K562 (cell line): ENCODE results near the gene LAMP1. TPM values are rescaled to one million over a fixed set of nuclear protein-coding genes. Genes with fewer than 3 reads are reported as not detected.

Experiments
- ATAC-seq: fragments of 200-7000 bp; cut with Tn5 transposase; 3 replicates; pipeline ENCODE4 v1.9.1; 2020; ENCODE audit warnings: moderate library complexity
- BruUV-seq: library from RNA; stranded (reverse); fragments of 400-500 nt; replicated peaks from 2 replicates; lab custom pipeline; 2021; lab: Mats Ljungman, UMichigan
- CTCF ChIA-PET: fragments of 300-600 bp; formaldehyde crosslinking; extraction: SDS; loops from one replicate; lab custom pipeline; 2021; ENCODE audit warnings: low intra/inter-chr PET ratio; lab: Yijun Ruan, JAX
- POLR2A ChIA-PET: fragments of 300-600, 350-650 bp; sonication (Branson Sonifier 250); formaldehyde crosslinking; extraction: SDS; loops from one replicate; lab custom pipeline; 2021; ENCODE audit warnings: antibody characterized with exemption, inconsistent platforms; lab: Yijun Ruan, JAX
- DNase-seq, 4 experiments: peaks; one replicate each; pipeline versions ENCODE4 v3.0.0 to v3.0.0-alpha.2; 2011 to 2018; ENCODE audit warnings: low spot score in 3 of 4, mixed read lengths in 3 of 4; ENCODE audit errors: extremely low read depth in 1 of 4
- FAIRE-seq: peaks from 2 replicates; lab custom pipeline; 2011; peaks lifted over from hg19 to GRCh38; lab: Jason Lieb, UNC
- H2AFZ ChIP-seq: 2 replicates; pipeline ENCODE4 v1.6.0; 2011; ENCODE audit warnings: low read depth, low read length, control low read depth, inconsistent platforms
- H3K27ac ChIP-seq: fragments of 200-600 bp; 3 replicates; pipeline ENCODE4 v1.8.0; 2011; ENCODE audit warnings: low read depth, mild to moderate bottlenecking, control low read depth, inconsistent platforms, low read length, moderate library complexity, mixed read lengths; ENCODE audit errors: extremely low read depth
- H3K27me3 ChIP-seq, 2 experiments: fragments of 300-600 bp in 1 of 2; 2 replicates in 1 of 2; 3 replicates in 1 of 2; pipeline versions ENCODE4 v1.6.0 to v1.8.0; 2011; ENCODE audit warnings: inconsistent platforms in 2 of 2, low read length in 2 of 2, mild to moderate bottlenecking in 1 of 2, mixed read lengths in 1 of 2, moderate library complexity in 1 of 2; ENCODE audit not compliant: control insufficient read depth in 2 of 2, insufficient read depth in 2 of 2
- H3K36me3 ChIP-seq: fragments of 300-600 bp; 3 replicates; pipeline ENCODE4 v1.8.0; 2011; ENCODE audit warnings: mild to moderate bottlenecking, low read length, inconsistent platforms; ENCODE audit not compliant: control insufficient read depth, insufficient read depth
- H3K4me1 ChIP-seq, 2 experiments: fragments of 200-600 bp in 1 of 2; replicated peaks in 1 of 2; 2 replicates in 1 of 2; 3 replicates in 1 of 2; pipeline versions ENCODE4 v1.5.1 to v1.8.0; 2011; ENCODE audit warnings: inconsistent platforms in 2 of 2, low read length in 2 of 2, mild to moderate bottlenecking in 1 of 2, mixed read lengths in 1 of 2, moderate library complexity in 1 of 2; ENCODE audit not compliant: control insufficient read depth in 2 of 2, insufficient read depth in 2 of 2
- H3K4me2 ChIP-seq: 2 replicates; pipeline ENCODE4 v1.6.1; 2011; ENCODE audit warnings: low read length, control low read depth, inconsistent platforms, mixed read lengths; ENCODE audit not compliant: insufficient read depth
- H3K4me3 ChIP-seq: fragments of 200-600 bp; sonication (generic), shearing (Covaris generic); 2 replicates; pipeline ENCODE4 v1.5.1; 2016; ENCODE audit warnings: control low read depth, inconsistent platforms
- H3K79me2 ChIP-seq: fragments of 200-600 bp; 3 replicates; pipeline ENCODE4 v1.8.0; 2011; ENCODE audit warnings: low read length, inconsistent platforms; ENCODE audit not compliant: control insufficient read depth, insufficient read depth
- H3K9ac ChIP-seq, 2 experiments: 2 replicates each; pipeline versions ENCODE4 v1.6.0 to v1.6.1; 2011; ENCODE audit warnings: low read depth in 2 of 2, low read length in 2 of 2, control low read depth in 1 of 2, inconsistent platforms in 1 of 2, mild to moderate bottlenecking in 1 of 2, mixed read lengths in 1 of 2; ENCODE audit not compliant: insufficient read depth in 1 of 2
- H3K9me1 ChIP-seq: one replicate; pipeline ENCODE4 v1.6.0; 2011; ENCODE audit warnings: inconsistent platforms, mild to moderate bottlenecking, low read length, moderate library complexity; ENCODE audit not compliant: control insufficient read depth, insufficient read depth
- H3K9me3 ChIP-seq: replicated peaks from 2 replicates; pipeline ENCODE4 v1.5.1; 2011; ENCODE audit warnings: low read depth, low read length, inconsistent platforms; ENCODE audit not compliant: control insufficient read depth, insufficient read depth
- H4K20me1 ChIP-seq: replicated peaks from 2 replicates; pipeline ENCODE4 v1.6.1; 2011; ENCODE audit warnings: low read length, inconsistent platforms, mixed read lengths; ENCODE audit not compliant: control insufficient read depth, insufficient read depth
- MAFF ChIP-seq: IDR thresholded peaks from 2 replicates; pipeline ENCODE4 v1.6.1; 2012; ENCODE audit warnings: low read length, improper control_type of control experiment
- NFE2 ChIP-seq: IDR thresholded peaks from 2 replicates; pipeline ENCODE4 v1.6.1; 2014; ENCODE audit warnings: antibody characterized with exemption, low read depth
- NR4A1 ChIP-seq, 2 experiments: fragments of 250-450 bp in 1 of 2; fragments of 450-650 bp in 1 of 2; sonication (Bioruptor Pico) in 1 of 2; IDR thresholded peaks; 2 replicates each; pipeline versions ENCODE4 v1.4.0 to v1.6.1; 2016 to 2020; ENCODE audit warnings: mild to moderate bottlenecking in 2 of 2, missing compliant biosample characterization in 1 of 2, missing genetic modification characterization in 1 of 2, moderate library complexity in 1 of 2
- RBM34 ChIP-seq: fragments of 200-400 bp; formaldehyde crosslinking; IDR thresholded peaks from 2 replicates; pipeline ENCODE4 v1.6.1; 2018; ENCODE audit warnings: low read length, borderline replicate concordance; ENCODE audit not compliant: insufficient read depth
- SMARCC2 ChIP-seq: fragments of 450-650 bp; IDR thresholded peaks from 2 replicates; pipeline ENCODE4 v1.6.1; 2017; ENCODE audit warnings: antibody characterized with exemption, moderate library complexity, mild to moderate bottlenecking, low read depth
- SMC3 ChIP-seq: conservative IDR thresholded peaks from 2 replicates; pipeline ENCODE4 v1.6.1; 2011; ENCODE audit warnings: low read depth, low read length, improper control_type of control experiment; ENCODE audit not compliant: insufficient read depth
- XRCC4 ChIP-seq: IDR thresholded peaks from one replicate; pipeline ENCODE4 v1.6.1; 2011; ENCODE audit not compliant: insufficient read depth, insufficient read length; ENCODE audit errors: extremely low read depth
- ZNF551 ChIP-seq: fragments of 250-450 bp; sonication (Bioruptor Pico); IDR thresholded peaks from 2 replicates; pipeline ENCODE4 v1.5.0; 2021; ENCODE audit warnings: mild to moderate bottlenecking, moderate library complexity
- whole genome bisulfite sequencing: fragments of 100-300 bp; shearing (Covaris generic); methylation state at CpG from one replicate; pipeline ENCODE4 v1.1.6; 2016; ENCODE audit warnings: low coverage, mixed read lengths; ENCODE audit not compliant: insufficient coverage; ENCODE audit errors: missing lambda C conversion rate; 5-methylcytosine and 5-hydroxymethylcytosine counted together
- in situ Hi-C: fragments of 300-500 bp; cut with MboI; formaldehyde crosslinking; loops from 4 replicates; pipeline ENCODE4 v1.15.0; 2018; ENCODE audit warnings: inconsistent platforms, mixed read lengths
- intact Hi-C: fragments of 100-400 bp; cut with micrococcal nuclease; formaldehyde crosslinking; loops from 2 replicates; pipeline ENCODE4 v1.14.2; 2022
- polyA plus RNA-seq, 8 experiments: library from polyadenylated mRNA; depleted of rRNA in 4 of 8; stranded (reverse) in 5 of 8; unstranded in 3 of 8; fragments of >200 nt; fragmentation: Nextera tagmentation in 2 of 8; fragmentation: Illumina TruSeq in 1 of 8; extraction: Ambion mirVana in 2 of 8; extraction: Trizol in 1 of 8; gene quantifications; 2 replicates each; pipeline versions ENCODE4 v1.2.1 to v1.2.3, GENCODE V29; 2011 to 2014; ENCODE audit warnings: inconsistent platforms in 1 of 8, missing spikeins in 1 of 8
- total RNA-seq, 7 experiments: library from RNA; depleted of rRNA in 6 of 7; stranded (reverse); fragments of >200 nt in 6 of 7; fragmentation: Illumina TruSeq in 2 of 7; extraction: Trizol in 2 of 7; gene quantifications; 2 replicates each; pipeline versions ENCODE4 v1.2.1 to v1.2.3, GENCODE V29; 2011 to 2021; ENCODE audit warnings: low replicate concordance in 1 of 7
- TF ChIP-seq, protein P1 (sequence below): fragments of 450-650 bp; IDR thresholded peaks from 2 replicates; pipeline ENCODE4 v1.6.1; 2016
- TF ChIP-seq, protein P2 (sequence below): sonication (generic); formaldehyde crosslinking; IDR thresholded peaks from 2 replicates; pipeline ENCODE4 v1.8.1; 2023; ENCODE audit warnings: missing genetic modification reagents, mild to moderate bottlenecking, borderline replicate concordance
- TF ChIP-seq, protein P3 (sequence below): fragments of 250-450 bp; sonication (Bioruptor Pico); IDR thresholded peaks from 2 replicates; pipeline ENCODE4 v1.4.0; 2020
- TF ChIP-seq, protein P4 (sequence below): sonication (generic); formaldehyde crosslinking; IDR thresholded peaks from 2 replicates; pipeline ENCODE4 v1.8.0; 2022; ENCODE audit warnings: mild to moderate bottlenecking, missing genetic modification reagents, borderline replicate concordance

The LAMP1 gene
- total and polyA plus RNA-seq, 9 of the 15 experiments (the other 6 are each of a cell fraction or from before 2014, with no cell fraction given), result 2.2 to 70.1 (median 30.5) TPM

DNA sequence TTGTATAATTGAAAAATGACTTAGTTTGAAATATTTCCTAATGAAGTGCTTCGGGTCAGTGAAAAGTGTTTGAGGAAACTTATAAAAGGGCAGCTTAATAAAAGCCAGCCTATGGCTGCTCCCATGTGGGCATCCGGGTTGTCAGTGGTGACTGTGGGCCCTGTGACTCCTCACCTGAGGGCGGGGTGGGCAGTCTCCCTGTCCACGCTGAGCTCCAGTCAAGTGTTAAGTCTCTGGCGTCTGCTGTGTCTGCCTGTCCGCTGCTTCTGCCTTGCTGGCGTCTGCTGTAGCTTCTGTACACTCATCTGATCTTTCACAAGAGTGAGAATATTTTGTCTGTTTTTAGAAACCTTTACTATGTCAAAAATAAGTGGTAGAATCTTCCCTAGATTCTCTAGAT lies 7.1 kb downstream of the LAMP1 start:
- peaks cover 35% of the 10 kb centered on the region for H3K79me2 ChIP-seq
- 85% methylated on average over 7 of the region's 7 CpGs for WGBS
- CTCF ChIA-PET, result no interaction called here
- TF ChIP-seq SMC3 (no peak), SMARCC2 (no peak), MAFF (no peak), XRCC4 (no peak), ZNF551 (CRISPR knock-in tag) (no peak), NFE2 (no peak), NR4A1 (CRISPR knock-in tag; IDR thresholded peaks at IDR 0.05) (no peak), NR4A1 (tag; IDR thresholded peaks at IDR 0.05) (no peak), RBM34 (no peak)
- TF ChIP-seq, protein P1, sequence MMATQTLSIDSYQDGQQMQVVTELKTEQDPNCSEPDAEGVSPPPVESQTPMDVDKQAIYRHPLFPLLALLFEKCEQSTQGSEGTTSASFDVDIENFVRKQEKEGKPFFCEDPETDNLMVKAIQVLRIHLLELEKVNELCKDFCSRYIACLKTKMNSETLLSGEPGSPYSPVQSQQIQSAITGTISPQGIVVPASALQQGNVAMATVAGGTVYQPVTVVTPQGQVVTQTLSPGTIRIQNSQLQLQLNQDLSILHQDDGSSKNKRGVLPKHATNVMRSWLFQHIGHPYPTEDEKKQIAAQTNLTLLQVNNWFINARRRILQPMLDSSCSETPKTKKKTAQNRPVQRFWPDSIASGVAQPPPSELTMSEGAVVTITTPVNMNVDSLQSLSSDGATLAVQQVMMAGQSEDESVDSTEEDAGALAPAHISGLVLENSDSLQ, result no peak
- TF ChIP-seq, protein P2, sequence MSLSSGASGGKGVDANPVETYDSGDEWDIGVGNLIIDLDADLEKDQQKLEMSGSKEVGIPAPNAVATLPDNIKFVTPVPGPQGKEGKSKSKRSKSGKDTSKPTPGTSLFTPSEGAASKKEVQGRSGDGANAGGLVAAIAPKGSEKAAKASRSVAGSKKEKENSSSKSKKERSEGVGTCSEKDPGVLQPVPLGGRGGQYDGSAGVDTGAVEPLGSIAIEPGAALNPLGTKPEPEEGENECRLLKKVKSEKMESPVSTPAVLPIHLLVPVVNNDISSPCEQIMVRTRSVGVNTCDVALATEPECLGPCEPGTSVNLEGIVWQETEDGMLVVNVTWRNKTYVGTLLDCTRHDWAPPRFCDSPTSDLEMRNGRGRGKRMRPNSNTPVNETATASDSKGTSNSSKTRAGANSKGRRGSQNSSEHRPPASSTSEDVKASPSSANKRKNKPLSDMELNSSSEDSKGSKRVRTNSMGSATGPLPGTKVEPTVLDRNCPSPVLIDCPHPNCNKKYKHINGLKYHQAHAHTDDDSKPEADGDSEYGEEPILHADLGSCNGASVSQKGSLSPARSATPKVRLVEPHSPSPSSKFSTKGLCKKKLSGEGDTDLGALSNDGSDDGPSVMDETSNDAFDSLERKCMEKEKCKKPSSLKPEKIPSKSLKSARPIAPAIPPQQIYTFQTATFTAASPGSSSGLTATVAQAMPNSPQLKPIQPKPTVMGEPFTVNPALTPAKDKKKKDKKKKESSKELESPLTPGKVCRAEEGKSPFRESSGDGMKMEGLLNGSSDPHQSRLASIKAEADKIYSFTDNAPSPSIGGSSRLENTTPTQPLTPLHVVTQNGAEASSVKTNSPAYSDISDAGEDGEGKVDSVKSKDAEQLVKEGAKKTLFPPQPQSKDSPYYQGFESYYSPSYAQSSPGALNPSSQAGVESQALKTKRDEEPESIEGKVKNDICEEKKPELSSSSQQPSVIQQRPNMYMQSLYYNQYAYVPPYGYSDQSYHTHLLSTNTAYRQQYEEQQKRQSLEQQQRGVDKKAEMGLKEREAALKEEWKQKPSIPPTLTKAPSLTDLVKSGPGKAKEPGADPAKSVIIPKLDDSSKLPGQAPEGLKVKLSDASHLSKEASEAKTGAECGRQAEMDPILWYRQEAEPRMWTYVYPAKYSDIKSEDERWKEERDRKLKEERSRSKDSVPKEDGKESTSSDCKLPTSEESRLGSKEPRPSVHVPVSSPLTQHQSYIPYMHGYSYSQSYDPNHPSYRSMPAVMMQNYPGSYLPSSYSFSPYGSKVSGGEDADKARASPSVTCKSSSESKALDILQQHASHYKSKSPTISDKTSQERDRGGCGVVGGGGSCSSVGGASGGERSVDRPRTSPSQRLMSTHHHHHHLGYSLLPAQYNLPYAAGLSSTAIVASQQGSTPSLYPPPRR, result no peak
- TF ChIP-seq, protein P3, sequence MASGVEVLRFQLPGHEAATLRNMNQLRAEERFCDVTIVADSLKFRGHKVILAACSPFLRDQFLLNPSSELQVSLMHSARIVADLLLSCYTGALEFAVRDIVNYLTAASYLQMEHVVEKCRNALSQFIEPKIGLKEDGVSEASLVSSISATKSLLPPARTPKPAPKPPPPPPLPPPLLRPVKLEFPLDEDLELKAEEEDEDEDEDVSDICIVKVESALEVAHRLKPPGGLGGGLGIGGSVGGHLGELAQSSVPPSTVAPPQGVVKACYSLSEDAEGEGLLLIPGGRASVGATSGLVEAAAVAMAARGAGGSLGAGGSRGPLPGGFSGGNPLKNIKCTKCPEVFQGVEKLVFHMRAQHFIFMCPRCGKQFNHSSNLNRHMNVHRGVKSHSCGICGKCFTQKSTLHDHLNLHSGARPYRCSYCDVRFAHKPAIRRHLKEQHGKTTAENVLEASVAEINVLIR, result no peak
- TF ChIP-seq, protein P4, sequence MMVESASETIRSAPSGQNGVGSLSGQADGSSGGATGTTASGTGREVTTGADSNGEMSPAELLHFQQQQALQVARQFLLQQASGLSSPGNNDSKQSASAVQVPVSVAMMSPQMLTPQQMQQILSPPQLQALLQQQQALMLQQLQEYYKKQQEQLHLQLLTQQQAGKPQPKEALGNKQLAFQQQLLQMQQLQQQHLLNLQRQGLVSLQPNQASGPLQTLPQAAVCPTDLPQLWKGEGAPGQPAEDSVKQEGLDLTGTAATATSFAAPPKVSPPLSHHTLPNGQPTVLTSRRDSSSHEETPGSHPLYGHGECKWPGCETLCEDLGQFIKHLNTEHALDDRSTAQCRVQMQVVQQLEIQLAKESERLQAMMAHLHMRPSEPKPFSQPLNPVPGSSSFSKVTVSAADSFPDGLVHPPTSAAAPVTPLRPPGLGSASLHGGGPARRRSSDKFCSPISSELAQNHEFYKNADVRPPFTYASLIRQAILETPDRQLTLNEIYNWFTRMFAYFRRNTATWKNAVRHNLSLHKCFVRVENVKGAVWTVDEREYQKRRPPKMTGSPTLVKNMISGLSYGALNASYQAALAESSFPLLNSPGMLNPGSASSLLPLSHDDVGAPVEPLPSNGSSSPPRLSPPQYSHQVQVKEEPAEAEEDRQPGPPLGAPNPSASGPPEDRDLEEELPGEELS (CRISPR knock-in tag), result no peak

More for the DNA sequence above, 7.1 kb downstream of the LAMP1 start:
- Histone ChIP-seq H4K20me1 (no peaks in the 10 kb centered on the region), H2AFZ (no peak overlapping the region), H3K4me1 (no peaks in the 10 kb centered on the region; a peak in 1 of 5 replicates), H3K9ac (no peak overlapping the region), H3K9me3 (no peaks in the 10 kb centered on the region), H3K9me1 (no peaks in the 10 kb centered on the region), H3K4me2 (no peak overlapping the region), H3K36me3 (peaks cover 15% of the 10 kb centered on the region; the same call in 1 of the 3 replicates), H3K27me3 (no peaks in the 10 kb centered on the region), H3K4me3 (no peak overlapping the region), H3K27ac (no peak overlapping the region)
- ATAC-seq (no peak), FAIRE-seq (no peak), DNase-seq (no peak)
- intact Hi-C loops, result no loop called here
- BruUV-seq, result no TSS peak
- in situ Hi-C loops, result no loop called here
- POLR2A ChIA-PET, result no interaction called here
